GM10248 (cell line): Measurements from ENCODE around the gene RPL7A.
"Not testable (repeated sequence)": the region's sequence is repeated elsewhere in the genome, so short reads cannot be mapped to it uniquely, and the experiment has no call there.

Experiments
- CTCF ChIA-PET: fragments of 300-600 bp; sonication (Branson Sonifier 250); formaldehyde crosslinking; extraction: SDS; loops from one replicate; lab custom pipeline; 2021; ENCODE audit warnings: antibody characterized with exemption; lab: Yijun Ruan, JAX
- POLR2A ChIA-PET: fragments of 350-650 bp; sonication (Branson Sonifier 250); formaldehyde crosslinking; extraction: SDS; loops from one replicate; lab custom pipeline; 2020; ENCODE audit warnings: antibody characterized with exemption; lab: Yijun Ruan, JAX
- DNase-seq: peaks from one replicate; pipeline ENCODE4 v3.0.0; 2012; ENCODE audit errors: extremely low spot score
- CTCF ChIP-seq: IDR thresholded peaks from 2 replicates; pipeline ENCODE4 v1.5.1; 2012; ENCODE audit warnings: mild to moderate bottlenecking, low read depth; ENCODE audit errors: extremely low read depth, missing control alignments, control extremely low read depth

The RPL7A gene

GRCh38 chr9:133347985-133348717 is at the start of gene RPL7A, which contains the start of gene MED22:
Gene RPL7A, plus strand, starts transcription at chr9:133348218. Its CDS starts 26 bp downstream, at chr9:133348244.
Gene MED22, minus strand, starts transcription at chr9:133348131. Its CDS starts 1,469 bp downstream, at chr9:133346662.
- POLR2A ChIA-PET: interaction anchor here (0.7 to 2.2 kb wide), 11 partner anchors 8 to 678 kb away, joined by 3 to 14 read pairs (median 4); partner anchors contain the start of genes GTF3C4, GTF3C5, STKLD1 and SURF1
- DNase-seq: peak; percentile 94
- TF ChIP-seq CTCF: no peak
- CTCF ChIA-PET: no interaction called here

- CTCF ChIA-PET, DNase-seq: not testable (repeated sequence)
- POLR2A ChIA-PET: interaction anchor here (0.6 kb wide), 1 partner anchor 36 kb away, joined by 4 read pairs; the partner anchor contains the start of gene SURF6
Measured at GRCh38 chr9:133299996-133300395, 48.0 kb upstream of the RPL7A start.

DNA sequence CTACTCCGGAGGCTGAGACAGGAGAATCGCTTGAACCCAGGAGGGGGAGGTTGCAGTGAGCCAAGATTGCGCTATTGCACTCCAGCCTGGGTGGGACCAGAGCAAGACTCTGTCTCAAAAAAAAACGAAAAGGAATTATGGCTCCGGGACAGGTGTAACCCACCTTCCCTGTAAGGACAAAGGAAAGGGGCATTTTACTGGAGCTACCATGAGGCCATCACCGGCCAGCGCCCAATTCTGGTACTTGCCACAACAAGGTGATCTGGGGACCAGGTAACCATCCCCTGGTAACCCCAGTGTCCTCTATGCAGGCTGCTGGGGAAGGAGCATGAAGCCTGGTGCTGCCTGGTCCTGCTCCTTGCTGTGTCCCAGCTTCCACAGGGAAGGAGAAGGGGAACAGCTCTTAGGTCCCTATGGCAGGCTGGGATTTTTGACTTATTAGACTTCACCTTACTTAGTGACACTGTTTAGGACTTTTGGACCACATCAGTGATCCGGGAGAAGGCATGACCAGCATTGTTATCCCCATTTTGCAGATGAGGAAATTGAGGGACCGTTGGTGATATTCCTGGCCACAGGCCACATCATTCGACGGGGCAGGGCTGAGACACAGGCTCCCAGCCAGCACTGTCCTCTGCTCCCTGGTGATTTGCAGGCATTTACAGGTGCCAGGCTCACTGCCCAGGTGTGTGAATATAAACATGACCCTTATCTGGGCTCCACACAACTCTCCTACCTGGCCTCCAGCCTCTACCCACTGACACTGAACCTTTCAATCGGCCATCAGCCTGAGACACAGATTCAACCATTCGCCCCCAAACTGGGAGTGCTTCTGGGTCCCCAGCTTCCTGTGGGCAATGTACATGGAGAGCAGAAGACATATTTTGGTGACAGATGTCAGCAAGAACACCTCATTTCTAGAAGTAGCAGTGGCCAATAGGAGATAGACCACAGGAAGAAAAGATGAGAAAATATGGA is 46.5 kb upstream of the RPL7A start:
- TF ChIP-seq CTCF: no peak
- ChIA-PET POLR2A (no interaction called here), CTCF (no interaction called here)
- no peak for DNase-seq

- CTCF ChIA-PET: no interaction called here
- no peak for DNase-seq
- no peak for TF ChIP-seq CTCF
- POLR2A ChIA-PET: no interaction called here
Measured at GRCh38 chr9:133303266-133304157, 44.5 kb upstream of the RPL7A start.

DNA sequence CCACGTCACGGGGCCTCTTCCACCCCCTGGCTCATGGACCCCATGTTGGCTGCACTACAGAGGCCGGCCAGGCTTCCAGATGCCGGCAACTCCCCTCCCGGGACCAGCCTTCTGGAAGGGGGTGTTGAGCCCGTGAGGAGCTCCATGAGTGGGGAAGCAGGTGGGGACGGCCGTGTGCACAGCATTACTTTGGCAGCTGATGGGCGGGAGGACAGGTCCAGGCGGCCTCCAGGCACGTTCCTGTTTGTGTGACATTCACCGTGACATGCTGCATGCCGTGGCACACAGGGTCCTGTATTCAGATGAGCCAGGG is 43.9 kb upstream of the RPL7A start:
- POLR2A ChIA-PET: no interaction called here
- TF ChIP-seq CTCF: no peak
- no peak for DNase-seq
- CTCF ChIA-PET: no interaction called here

GRCh38 chr9:133304477-133305377 is 43.3 kb upstream of the RPL7A start:
- TF ChIP-seq CTCF: no peak
- CTCF ChIA-PET: no interaction called here

More at GRCh38 chr9:133304477-133305377, 43.3 kb upstream of the RPL7A start:
- no peak for DNase-seq
- POLR2A ChIA-PET: no interaction called here
